Calu3 (cell line): ENCODE data around the gene TM6SF1. TPM values are rescaled to one million over a fixed set of nuclear protein-coding genes. Genes with fewer than 3 reads are reported as not detected.
"Not testable (repeated sequence)": the region's sequence is repeated elsewhere in the genome, so short reads cannot be mapped to it uniquely, and the experiment has no call there.

Experiments
- BruUV-seq: library from RNA; stranded (reverse); fragments of 400-500 nt; replicated peaks from 2 replicates; lab custom pipeline; 2021; lab: Mats Ljungman, UMichigan
- CTCF ChIA-PET: fragments of 300-600 bp; sonication (Branson Sonifier 250); formaldehyde crosslinking; loops from one replicate; lab custom pipeline; 2022; ENCODE audit warnings: antibody characterized with exemption; lab: Charles Lee
- DNase-seq: peaks from one replicate; pipeline ENCODE4 v3.0.0; 2022
- H3K27ac Mint-ChIP-seq: one replicate; pipeline ENCODE4 v1.8.0; 2022; ENCODE audit warnings: mixed read lengths; ENCODE audit not compliant: unreplicated experiment
- H3K27me3 Mint-ChIP-seq: one replicate; pipeline ENCODE4 v1.8.0; 2022; ENCODE audit warnings: mixed read lengths; ENCODE audit not compliant: unreplicated experiment
- H3K36me3 Mint-ChIP-seq: one replicate; pipeline ENCODE4 v1.8.0; 2022; ENCODE audit warnings: mild to moderate bottlenecking, moderate library complexity, mixed read lengths; ENCODE audit not compliant: insufficient read depth, unreplicated experiment
- H3K4me1 Mint-ChIP-seq: one replicate; pipeline ENCODE4 v1.8.0; 2022; ENCODE audit warnings: mild to moderate bottlenecking, low read depth, mixed read lengths; ENCODE audit not compliant: unreplicated experiment
- H3K4me3 Mint-ChIP-seq: one replicate; pipeline ENCODE4 v1.8.0; 2022; ENCODE audit warnings: mild to moderate bottlenecking, low read depth, moderate library complexity, mixed read lengths; ENCODE audit not compliant: unreplicated experiment
- H3K9me3 Mint-ChIP-seq: one replicate; pipeline ENCODE4 v1.8.0; 2022; ENCODE audit warnings: low read depth, mixed read lengths; ENCODE audit not compliant: unreplicated experiment
- intact Hi-C: fragments of 100-400 bp; cut with micrococcal nuclease; formaldehyde crosslinking; loops from one replicate; pipeline ENCODE4 v1.10.0; 2022; ENCODE audit not compliant: unreplicated experiment
- total RNA-seq: library from RNA; stranded (reverse); gene quantifications from 2 replicates; pipeline ENCODE4 v1.2.3, GENCODE V29; 2022
- TF ChIP-seq, protein P1 (sequence below): fragments of 200-600 bp; IDR thresholded peaks from one replicate; pipeline ENCODE4 v1.8.0; 2022; ENCODE audit warnings: antibody characterized with exemption; ENCODE audit not compliant: unreplicated experiment

The TM6SF1 gene
- total RNA-seq, 1 experiment from 2014 or later = not detected

DNA sequence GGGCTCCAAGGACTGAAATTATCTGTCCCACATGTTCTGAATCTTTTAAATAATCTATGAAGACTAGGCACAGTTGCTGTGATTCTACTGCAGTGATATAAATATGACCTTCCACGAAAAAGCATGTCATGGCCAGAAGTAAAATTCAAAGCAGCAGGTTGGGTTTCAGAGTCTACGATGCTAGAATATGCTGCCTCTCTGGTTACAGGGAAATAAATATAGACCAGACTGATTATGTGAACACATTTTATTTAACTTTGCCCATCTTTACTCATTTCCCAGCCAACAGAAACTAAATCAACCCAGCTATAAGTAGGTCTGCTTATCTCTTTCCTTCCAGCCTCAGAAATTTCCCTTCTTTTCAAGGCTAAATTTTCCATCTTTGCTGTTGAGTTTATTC is 19.9 kb upstream of the TM6SF1 start:
- no peak overlapping the region for H3K4me3 Mint-ChIP-seq
- peaks cover 16% of the 10 kb centered on the region for H3K27me3 Mint-ChIP-seq
- no peak overlapping the region for H3K27ac Mint-ChIP-seq
- H3K4me1 Mint-ChIP-seq = no peaks in the 10 kb centered on the region
- DNase-seq = no peak
- H3K36me3 Mint-ChIP-seq = no peaks in the 10 kb centered on the region
- BruUV-seq = no TSS peak
- CTCF ChIA-PET = no interaction called here
- intact Hi-C loops = no loop called here
- TF ChIP-seq, protein P1, sequence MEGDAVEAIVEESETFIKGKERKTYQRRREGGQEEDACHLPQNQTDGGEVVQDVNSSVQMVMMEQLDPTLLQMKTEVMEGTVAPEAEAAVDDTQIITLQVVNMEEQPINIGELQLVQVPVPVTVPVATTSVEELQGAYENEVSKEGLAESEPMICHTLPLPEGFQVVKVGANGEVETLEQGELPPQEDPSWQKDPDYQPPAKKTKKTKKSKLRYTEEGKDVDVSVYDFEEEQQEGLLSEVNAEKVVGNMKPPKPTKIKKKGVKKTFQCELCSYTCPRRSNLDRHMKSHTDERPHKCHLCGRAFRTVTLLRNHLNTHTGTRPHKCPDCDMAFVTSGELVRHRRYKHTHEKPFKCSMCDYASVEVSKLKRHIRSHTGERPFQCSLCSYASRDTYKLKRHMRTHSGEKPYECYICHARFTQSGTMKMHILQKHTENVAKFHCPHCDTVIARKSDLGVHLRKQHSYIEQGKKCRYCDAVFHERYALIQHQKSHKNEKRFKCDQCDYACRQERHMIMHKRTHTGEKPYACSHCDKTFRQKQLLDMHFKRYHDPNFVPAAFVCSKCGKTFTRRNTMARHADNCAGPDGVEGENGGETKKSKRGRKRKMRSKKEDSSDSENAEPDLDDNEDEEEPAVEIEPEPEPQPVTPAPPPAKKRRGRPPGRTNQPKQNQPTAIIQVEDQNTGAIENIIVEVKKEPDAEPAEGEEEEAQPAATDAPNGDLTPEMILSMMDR = no peak
- no peaks in the 10 kb centered on the region for H3K9me3 Mint-ChIP-seq

DNA sequence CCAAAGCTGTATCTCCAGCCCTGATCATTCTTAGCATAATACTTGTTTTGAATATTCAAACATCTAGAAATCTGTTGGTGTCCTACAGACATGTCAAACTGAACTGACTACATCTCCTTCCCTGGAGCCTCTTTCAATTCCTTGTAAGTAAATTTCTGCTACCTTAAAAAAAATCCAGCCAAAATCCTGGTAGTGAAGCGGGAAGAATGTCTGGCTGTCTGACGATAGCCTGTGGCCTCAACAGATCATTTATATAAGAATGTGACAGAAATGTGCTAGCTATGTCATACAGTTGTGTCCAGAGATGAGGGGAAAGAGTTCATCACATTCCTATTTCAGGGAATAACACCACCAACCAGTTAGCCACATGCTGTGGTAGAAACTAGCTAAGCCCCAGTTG is 18.6 kb upstream of the TM6SF1 start:
- no peaks in the 10 kb centered on the region for H3K9me3 Mint-ChIP-seq
- DNase-seq = no peak
- intact Hi-C loops = no loop called here
- BruUV-seq = no TSS peak
- no peak overlapping the region for H3K27ac Mint-ChIP-seq
- H3K27me3 Mint-ChIP-seq = peaks cover 16% of the 10 kb centered on the region
- no peak overlapping the region for H3K4me3 Mint-ChIP-seq
- H3K36me3 Mint-ChIP-seq = no peaks in the 10 kb centered on the region
- TF ChIP-seq, protein P1 = no peak
- CTCF ChIA-PET = no interaction called here
- H3K4me1 Mint-ChIP-seq = no peaks in the 10 kb centered on the region

GRCh38 chr15:83090465-83090864 is 17.0 kb upstream of the TM6SF1 start:
- intact Hi-C loops = no loop called here
- H3K9me3 Mint-ChIP-seq = no peaks in the 10 kb centered on the region
- TF ChIP-seq, protein P1 = no peak
- no peaks in the 10 kb centered on the region for H3K4me1 Mint-ChIP-seq
- BruUV-seq = no TSS peak
- no peak overlapping the region for H3K4me3 Mint-ChIP-seq
- H3K27ac Mint-ChIP-seq = no peak overlapping the region
- H3K27me3 Mint-ChIP-seq = peaks cover 17% of the 10 kb centered on the region
- H3K36me3 Mint-ChIP-seq = no peaks in the 10 kb centered on the region
- CTCF ChIA-PET = interaction anchor here (0.7 to 1.1 kb wide), 2 partner anchors 34 to 355 kb away, joined by 3 to 6 read pairs; no protein-coding TSS in a partner anchor
- no peak for DNase-seq

DNA sequence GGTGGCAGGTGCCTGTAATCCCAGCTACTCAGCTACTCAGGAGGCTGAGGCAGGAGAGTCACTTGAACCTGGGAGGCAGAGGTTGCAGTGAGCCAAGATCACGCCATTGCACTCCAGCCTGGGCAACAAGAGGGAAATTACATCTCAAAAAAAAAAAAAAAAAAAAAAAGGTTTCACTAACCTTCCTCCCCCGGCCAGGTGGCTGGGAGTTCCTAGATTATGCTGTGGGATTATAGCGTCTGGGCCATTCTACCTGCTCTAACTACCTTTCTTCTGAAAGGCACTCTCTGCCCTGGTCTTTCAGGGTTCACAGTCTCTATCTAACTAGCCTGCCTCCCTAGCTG is 15.5 kb upstream of the TM6SF1 start:
- H3K4me3 Mint-ChIP-seq, CTCF ChIA-PET, H3K27ac Mint-ChIP-seq, DNase-seq, intact Hi-C loops, H3K36me3 Mint-ChIP-seq, H3K9me3 Mint-ChIP-seq, BruUV-seq, H3K4me1 Mint-ChIP-seq: not testable (repeated sequence)
- peaks cover 32% of the 10 kb centered on the region for H3K27me3 Mint-ChIP-seq

GRCh38 chr15:83092309-83092976 is 15.0 kb upstream of the TM6SF1 start:
- no peaks in the 10 kb centered on the region for H3K36me3 Mint-ChIP-seq
- intact Hi-C loops = no loop called here
- TF ChIP-seq, protein P1 = no peak
- no peaks in the 10 kb centered on the region for H3K4me1 Mint-ChIP-seq
- peaks cover 37% of the 10 kb centered on the region for H3K27me3 Mint-ChIP-seq
- no peak overlapping the region for H3K4me3 Mint-ChIP-seq
- no peaks in the 10 kb centered on the region for H3K9me3 Mint-ChIP-seq
- no peak overlapping the region for H3K27ac Mint-ChIP-seq
- CTCF ChIA-PET = no interaction called here
- DNase-seq = no peak
- BruUV-seq = no TSS peak
